HEK293 (cell line): ENCODE data around the gene RAB11A.

Experiments used
- CTCF ChIA-PET: fragments of 350-600 bp; formaldehyde crosslinking; extraction: SDS; loops from one replicate; lab custom pipeline; 2021; ENCODE audit warnings: antibody characterized with exemption; lab: Yijun Ruan, JAX
- POLR2A ChIA-PET: fragments of 300-600 bp; formaldehyde crosslinking; extraction: SDS; loops from one replicate; lab custom pipeline; 2020; ENCODE audit warnings: antibody characterized with exemption, inconsistent platforms; lab: Yijun Ruan, JAX
- H3K27ac ChIP-seq: fragments of 200-500 bp; sonication (Bioruptor generic); 2 replicates; pipeline ENCODE4 v1.5.1; 2014; ENCODE audit warnings: low read depth, low read length, control low read depth, inconsistent platforms; ENCODE audit errors: extremely low read depth
- H3K36me3 ChIP-seq, 2 experiments: fragments of 200-500 bp in 1 of 2; sonication (Bioruptor generic) in 1 of 2; 1 replicate in 1 of 2; 2 replicates in 1 of 2; pipeline ENCODE4 v1.5.1; 2014 to 2017; ENCODE audit warnings: inconsistent platforms in 2 of 2, low read length in 2 of 2; ENCODE audit not compliant: control insufficient read depth in 2 of 2, insufficient read depth in 1 of 2
- H3K4me1 ChIP-seq: fragments of 200-500 bp; sonication (Bioruptor generic); 2 replicates; pipeline ENCODE4 v1.5.1; 2014; ENCODE audit warnings: mild to moderate bottlenecking, low read length, inconsistent platforms; ENCODE audit not compliant: control insufficient read depth, insufficient read depth
- H3K4me3 ChIP-seq: 2 replicates; pipeline ENCODE4 v1.5.1; 2011; ENCODE audit warnings: low read depth, mild to moderate bottlenecking, control low read depth, low read length, moderate library complexity
- H3K9me3 ChIP-seq: fragments of 200-500 bp; sonication (Bioruptor generic); 2 replicates; pipeline ENCODE4 v1.5.1; 2014; ENCODE audit warnings: low read depth, low read length, inconsistent platforms; ENCODE audit not compliant: control insufficient read depth, insufficient read depth
- EGR2 ChIP-seq: fragments of 450-650 bp; formaldehyde crosslinking; IDR thresholded peaks from 2 replicates; pipeline ENCODE4 v1.5.1; 2016; ENCODE audit warnings: low read depth, missing biosample characterization, missing genetic modification characterization
- GLIS2 ChIP-seq: fragments of 450-650 bp; formaldehyde crosslinking; IDR thresholded peaks from 2 replicates; pipeline ENCODE4 v1.5.1; 2016; ENCODE audit warnings: missing biosample characterization, missing genetic modification characterization
- INSM2 ChIP-seq: fragments of 450-650 bp; formaldehyde crosslinking; IDR thresholded peaks from 2 replicates; pipeline ENCODE4 v1.5.1; 2016; ENCODE audit warnings: missing biosample characterization, missing genetic modification characterization
- KLF1 ChIP-seq: fragments of 450-650 bp; formaldehyde crosslinking; IDR thresholded peaks from 2 replicates; pipeline ENCODE4 v1.5.1; 2016; ENCODE audit warnings: missing biosample characterization, missing genetic modification characterization
- KLF7 ChIP-seq: fragments of 450-650 bp; formaldehyde crosslinking; IDR thresholded peaks from 2 replicates; pipeline ENCODE4 v1.5.1; 2016; ENCODE audit warnings: missing biosample characterization, missing genetic modification characterization, borderline replicate concordance
- KLF8 ChIP-seq: fragments of 450-650 bp; formaldehyde crosslinking; IDR thresholded peaks from 2 replicates; pipeline ENCODE4 v1.5.1; 2016; ENCODE audit warnings: missing biosample characterization, missing genetic modification characterization
- OVOL3 ChIP-seq: fragments of 450-650 bp; formaldehyde crosslinking; IDR thresholded peaks from 2 replicates; pipeline ENCODE4 v1.5.1; 2016; ENCODE audit warnings: missing biosample characterization, missing genetic modification characterization
- REPIN1 ChIP-seq: fragments of 450-650 bp; formaldehyde crosslinking; IDR thresholded peaks from 2 replicates; pipeline ENCODE4 v1.5.1; 2017; ENCODE audit warnings: missing biosample characterization, missing genetic modification characterization, low read depth
- SCRT1 ChIP-seq: fragments of 450-650 bp; formaldehyde crosslinking; IDR thresholded peaks from 2 replicates; pipeline ENCODE4 v1.5.1; 2016; ENCODE audit warnings: missing biosample characterization, missing genetic modification characterization, borderline replicate concordance
- SCRT2 ChIP-seq: fragments of 450-650 bp; formaldehyde crosslinking; IDR thresholded peaks from 2 replicates; pipeline ENCODE4 v1.5.1; 2016; ENCODE audit warnings: missing biosample characterization, missing genetic modification characterization
- TRIM28 ChIP-seq: IDR thresholded peaks from 2 replicates; pipeline ENCODE4 v1.6.1; 2011; ENCODE audit warnings: low read length, control low read depth, borderline replicate concordance
- YY1 ChIP-seq: fragments of 450-650 bp; formaldehyde crosslinking; IDR thresholded peaks from 2 replicates; pipeline ENCODE4 v1.5.1; 2018; ENCODE audit warnings: missing biosample characterization, missing genetic modification characterization
- ZBTB17 ChIP-seq: fragments of 450-650 bp; formaldehyde crosslinking; IDR thresholded peaks from 2 replicates; pipeline ENCODE4 v1.5.1; 2016; ENCODE audit warnings: missing biosample characterization, missing genetic modification characterization
- ZFHX2 ChIP-seq: fragments of 450-650 bp; formaldehyde crosslinking; conservative IDR thresholded peaks from 2 replicates; pipeline ENCODE4 v1.5.1; 2016; ENCODE audit warnings: missing biosample characterization, missing genetic modification characterization
- ZFP37 ChIP-seq: fragments of 450-650 bp; formaldehyde crosslinking; IDR thresholded peaks from 2 replicates; pipeline ENCODE4 v1.5.1; 2016; ENCODE audit warnings: missing biosample characterization, missing genetic modification characterization
- ZNF133 ChIP-seq: fragments of 450-650 bp; formaldehyde crosslinking; IDR thresholded peaks from 2 replicates; pipeline ENCODE4 v1.5.1; 2016; ENCODE audit warnings: missing biosample characterization, missing genetic modification characterization
- ZNF146 ChIP-seq: fragments of 450-650 bp; formaldehyde crosslinking; IDR thresholded peaks from 2 replicates; pipeline ENCODE4 v1.5.1; 2016; ENCODE audit warnings: missing biosample characterization, missing genetic modification characterization
- ZNF19 ChIP-seq: fragments of 450-650 bp; formaldehyde crosslinking; IDR thresholded peaks from 2 replicates; pipeline ENCODE4; 2016; ENCODE audit warnings: missing biosample characterization, missing genetic modification characterization, low read depth
- ZNF521 ChIP-seq: fragments of 450-650 bp; formaldehyde crosslinking; IDR thresholded peaks from 2 replicates; pipeline ENCODE4 v1.5.1; 2017; ENCODE audit warnings: missing biosample characterization, mild to moderate bottlenecking, missing genetic modification characterization
- ZNF585B ChIP-seq: fragments of 450-650 bp; formaldehyde crosslinking; IDR thresholded peaks from 2 replicates; pipeline ENCODE4 v1.5.1; 2016; ENCODE audit warnings: missing biosample characterization, missing genetic modification characterization
- ZNF623 ChIP-seq: fragments of 450-650 bp; formaldehyde crosslinking; IDR thresholded peaks from 2 replicates; pipeline ENCODE4 v1.5.1; 2016; ENCODE audit warnings: missing biosample characterization, missing genetic modification characterization
- ZNF664 ChIP-seq: fragments of 450-650 bp; formaldehyde crosslinking; IDR thresholded peaks from 2 replicates; pipeline ENCODE4 v1.5.1; 2016; ENCODE audit warnings: missing biosample characterization, missing genetic modification characterization
- ZNF701 ChIP-seq: fragments of 450-650 bp; formaldehyde crosslinking; IDR thresholded peaks from 2 replicates; pipeline ENCODE4 v1.5.1; 2016; ENCODE audit warnings: missing biosample characterization, missing genetic modification characterization
- ZNF776 ChIP-seq: fragments of 450-650 bp; formaldehyde crosslinking; IDR thresholded peaks from 2 replicates; pipeline ENCODE4 v1.5.0; 2017; ENCODE audit warnings: missing biosample characterization, missing genetic modification characterization, borderline replicate concordance
- ZNF837 ChIP-seq: fragments of 450-650 bp; formaldehyde crosslinking; IDR thresholded peaks from 2 replicates; pipeline ENCODE4 v1.5.1; 2016; ENCODE audit warnings: missing biosample characterization, missing genetic modification characterization
- ZSCAN23 ChIP-seq: fragments of 450-650 bp; formaldehyde crosslinking; IDR thresholded peaks from 2 replicates; pipeline ENCODE4 v1.5.1; 2016; ENCODE audit warnings: missing biosample characterization, missing genetic modification characterization
- ZXDB ChIP-seq: fragments of 450-650 bp; formaldehyde crosslinking; IDR thresholded peaks from 2 replicates; pipeline ENCODE4 v1.5.1; 2016; ENCODE audit warnings: missing biosample characterization, missing genetic modification characterization

Gene RAB11A

GRCh38 chr15:65924004-65924403 is 54.7 kb downstream of the RAB11A start:
- ChIA-PET CTCF (interaction anchor here (1.0 kb wide), 2 partner anchors 285 to 362 kb away, joined by 3 read pairs; no protein-coding TSS in a partner anchor), POLR2A (interaction anchor here (0.6 kb wide), 1 partner anchor 401 kb away, joined by 3 read pairs; no protein-coding TSS in a partner anchor)
- Histone ChIP-seq H3K9me3 (no peaks in the 10 kb centered on the region), H3K27ac (no peak overlapping the region), H3K4me3 (no peak overlapping the region), H3K36me3 (peaks cover 0 to 1% of the 10 kb centered on the region in 2 experiments; a peak in 1 of 3 replicates), H3K4me1 (no peaks in the 10 kb centered on the region)
- TF ChIP-seq SCRT2 (peak; percentile 71), ZBTB17 (tag by site-specific recombination) (no peak), SCRT1 (tag by site-specific recombination) (0 out of 2 replicates have a peak, but pooled peaks have one; percentile 39)

- TF ChIP-seq ZNF776 (no peak), KLF8 (tag by site-specific recombination) (no peak), KLF1 (tag by site-specific recombination) (no peak), GLIS2 (no peak), ZNF623 (tag by site-specific recombination) (no peak), INSM2 (tag by site-specific recombination) (no peak), ZFP37 (tag by site-specific recombination) (no peak), ZNF146 (tag by site-specific recombination) (no peak), ZNF664 (tag by site-specific recombination) (no peak), OVOL3 (tag by site-specific recombination) (no peak), ZNF19 (tag by site-specific recombination) (no peak), KLF7 (no peak), ZNF837 (no peak), ZFHX2 (tag by site-specific recombination) (no peak)
- Histone ChIP-seq H3K4me1 (no peaks in the 10 kb centered on the region), H3K9me3 (no peaks in the 10 kb centered on the region), H3K4me3 (no peak overlapping the region), H3K36me3 (no peaks in the 10 kb centered on the region), H3K27ac (no peak overlapping the region)
- ChIA-PET CTCF (no interaction called here), POLR2A (no interaction called here)
Observed at GRCh38 chr15:65925338-65925737, 56.0 kb downstream of the RAB11A start.

- Histone ChIP-seq H3K36me3 (no peaks in the 10 kb centered on the region), H3K27ac (no peak overlapping the region), H3K4me1 (no peaks in the 10 kb centered on the region), H3K4me3 (no peak overlapping the region), H3K9me3 (no peaks in the 10 kb centered on the region)
- TF ChIP-seq ZSCAN23 (tag by site-specific recombination) (no peak), EGR2 (tag by site-specific recombination) (no peak), ZFP37 (tag by site-specific recombination) (no peak), YY1 (tag by site-specific recombination) (no peak), KLF7 (no peak), REPIN1 (tag by site-specific recombination) (no peak), ZNF701 (no peak), ZNF133 (tag by site-specific recombination) (no peak), ZNF521 (tag by site-specific recombination) (no peak), ZXDB (tag by site-specific recombination) (no peak), TRIM28 (no peak), ZNF585B (tag by site-specific recombination) (no peak)
- CTCF ChIA-PET: no interaction called here
- POLR2A ChIA-PET: no interaction called here
Observed at GRCh38 chr15:65926459-65926858, 57.2 kb downstream of the RAB11A start.
